K562 (cell line): Measurements from ENCODE around the gene CBY2. TPM values are rescaled to one million over a fixed set of nuclear protein-coding genes. Genes with fewer than 3 reads are reported as not detected.
A peak's percentile ranks its signal among the peaks of the same experiment; 100 is the strongest.

Experiments
- ARHGAP35 ChIP-seq: fragments of 450-650 bp; IDR thresholded peaks from 2 replicates; pipeline ENCODE4 v1.6.1; 2018; ENCODE audit not compliant: partially characterized antibody
- BDP1 ChIP-seq: IDR thresholded peaks from 3 replicates; pipeline ENCODE4 v1.6.1; 2011; ENCODE audit not compliant: insufficient read length, insufficient read depth
- C11orf30 ChIP-seq: fragments of 450-650 bp; IDR thresholded peaks from 2 replicates; pipeline ENCODE4 v1.6.1; 2016; ENCODE audit warnings: low read depth, mild to moderate bottlenecking
- CTBP1 ChIP-seq: fragments of 450-650 bp; IDR thresholded peaks from 2 replicates; pipeline ENCODE4 v1.6.1; 2016; ENCODE audit warnings: borderline replicate concordance
- E2F1 ChIP-seq: sonication (generic); formaldehyde crosslinking; IDR thresholded peaks from 2 replicates; pipeline ENCODE4 v1.8.1; 2023; ENCODE audit warnings: mild to moderate bottlenecking, missing genetic modification reagents, moderate library complexity
- GABPB2 ChIP-seq: fragments of 250-450 bp; sonication (Bioruptor Pico); conservative IDR thresholded peaks from 2 replicates; pipeline ENCODE4 v1.5.1; 2021; ENCODE audit warnings: mild to moderate bottlenecking
- JUND ChIP-seq, 2 experiments: IDR thresholded peaks; 2 replicates in 1 of 2; 3 replicates in 1 of 2; pipeline ENCODE4 v1.6.1; 2011; ENCODE audit warnings: borderline replicate concordance in 2 of 2, low read depth in 2 of 2, low read length in 2 of 2, improper control_type of control experiment in 1 of 2, missing biosample characterization in 1 of 2, missing genetic modification characterization in 1 of 2, missing genetic modification reagents in 1 of 2
- KLF10 ChIP-seq: fragments of 250-450 bp; sonication (Bioruptor Pico); IDR thresholded peaks from 2 replicates; pipeline ENCODE4 v1.6.1; 2021; ENCODE audit warnings: matching md5 sums
- KLF13 ChIP-seq: fragments of 450-650 bp; IDR thresholded peaks from 2 replicates; pipeline ENCODE4 v1.6.1; 2016; ENCODE audit warnings: missing genetic modification characterization, low read depth, mild to moderate bottlenecking, missing compliant biosample characterization, moderate library complexity, borderline replicate concordance
- MAFG ChIP-seq: fragments of 450-650 bp; conservative IDR thresholded peaks from 2 replicates; pipeline ENCODE4 v1.6.1; 2016; ENCODE audit warnings: missing genetic modification characterization, missing compliant biosample characterization
- NEUROD1 ChIP-seq: fragments of 150-350 bp; IDR thresholded peaks from 2 replicates; pipeline ENCODE4 v1.6.1; 2014; ENCODE audit warnings: borderline replicate concordance, low read length, low read depth; ENCODE audit not compliant: partially characterized antibody
- NKRF ChIP-seq: fragments of 450-650 bp; IDR thresholded peaks from 2 replicates; pipeline ENCODE4 v1.6.1; 2016; ENCODE audit warnings: borderline replicate concordance
- PHB2 ChIP-seq: fragments of 450-650 bp; IDR thresholded peaks from 2 replicates; pipeline ENCODE4 v1.6.1; 2017; ENCODE audit warnings: low read depth
- PHF8 ChIP-seq: fragments of 200-600 bp; sonication (generic); IDR thresholded peaks from 2 replicates; pipeline ENCODE4 v1.6.1; 2012; ENCODE audit warnings: mixed run types, mild to moderate bottlenecking, inconsistent platforms, low read length, moderate library complexity, borderline replicate concordance
- PML ChIP-seq: IDR thresholded peaks from 2 replicates; pipeline ENCODE4 v1.6.1; 2012; ENCODE audit warnings: low read length, inconsistent platforms
- TAF9B ChIP-seq: fragments of 450-650 bp; IDR thresholded peaks from 2 replicates; pipeline ENCODE4 v1.6.1; 2018; ENCODE audit warnings: mild to moderate bottlenecking; ENCODE audit not compliant: partially characterized antibody
- TRIM28 ChIP-seq: fragments of 450-650 bp; IDR thresholded peaks from 2 replicates; pipeline ENCODE4 v1.6.1; 2017
- XRCC5 ChIP-seq: fragments of 200-400 bp; formaldehyde crosslinking; IDR thresholded peaks from 2 replicates; pipeline ENCODE4 v1.6.1; 2017; ENCODE audit warnings: low read depth, mild to moderate bottlenecking, low read length
- polyA plus RNA-seq, 8 experiments: library from polyadenylated mRNA; depleted of rRNA in 4 of 8; stranded (reverse) in 5 of 8; unstranded in 3 of 8; fragments of >200 nt; fragmentation: Nextera tagmentation in 2 of 8; fragmentation: Illumina TruSeq in 1 of 8; extraction: Ambion mirVana in 2 of 8; extraction: Trizol in 1 of 8; gene quantifications; 2 replicates each; pipeline versions ENCODE4 v1.2.1 to v1.2.3, GENCODE V29; 2011 to 2014; ENCODE audit warnings: inconsistent platforms in 1 of 8, missing spikeins in 1 of 8
- total RNA-seq, 7 experiments: library from RNA; depleted of rRNA in 6 of 7; stranded (reverse); fragments of >200 nt in 6 of 7; fragmentation: Illumina TruSeq in 2 of 7; extraction: Trizol in 2 of 7; gene quantifications; 2 replicates each; pipeline versions ENCODE4 v1.2.1 to v1.2.3, GENCODE V29; 2011 to 2021; ENCODE audit warnings: low replicate concordance in 1 of 7
- TF ChIP-seq, protein P1 (sequence below): fragments of 450-650 bp; IDR thresholded peaks from 2 replicates; pipeline ENCODE4 v1.6.1; 2016
- TF ChIP-seq, protein P2 (sequence below), 2 experiments: IDR thresholded peaks in 1 of 2; conservative IDR thresholded peaks in 1 of 2; 2 replicates each; pipeline ENCODE4 v1.6.1; 2016; ENCODE audit warnings: low read depth in 2 of 2, mild to moderate bottlenecking in 1 of 2, missing compliant biosample characterization in 1 of 2, missing genetic modification characterization in 1 of 2, moderate library complexity in 1 of 2

CBY2 gene
- total and polyA plus RNA-seq, 9 of the 15 experiments (the other 6 are each of a cell fraction or from before 2014, with no cell fraction given): 0.09 TPM; not detected in 8

- TF ChIP-seq, protein P1, sequence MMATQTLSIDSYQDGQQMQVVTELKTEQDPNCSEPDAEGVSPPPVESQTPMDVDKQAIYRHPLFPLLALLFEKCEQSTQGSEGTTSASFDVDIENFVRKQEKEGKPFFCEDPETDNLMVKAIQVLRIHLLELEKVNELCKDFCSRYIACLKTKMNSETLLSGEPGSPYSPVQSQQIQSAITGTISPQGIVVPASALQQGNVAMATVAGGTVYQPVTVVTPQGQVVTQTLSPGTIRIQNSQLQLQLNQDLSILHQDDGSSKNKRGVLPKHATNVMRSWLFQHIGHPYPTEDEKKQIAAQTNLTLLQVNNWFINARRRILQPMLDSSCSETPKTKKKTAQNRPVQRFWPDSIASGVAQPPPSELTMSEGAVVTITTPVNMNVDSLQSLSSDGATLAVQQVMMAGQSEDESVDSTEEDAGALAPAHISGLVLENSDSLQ: peak; percentile 79
- TF ChIP-seq GABPB2 (CRISPR knock-in tag): no peak
- TF ChIP-seq TAF9B: no peak
- TF ChIP-seq E2F1 (CRISPR knock-in tag): no peak
- TF ChIP-seq PHB2: no peak
- TF ChIP-seq BDP1: no peak
- TF ChIP-seq PML: no peak
- no peak for TF ChIP-seq JUND (IDR thresholded peaks at IDR 0.05; ENCODE audit: borderline replicate concordance, low read depth, low read length)
- TF ChIP-seq JUND (tag; IDR thresholded peaks at IDR 0.05; ENCODE audit: borderline replicate concordance, low read depth, low read length): peak; percentile 15; the same call in 1 of the 3 replicates
- TF ChIP-seq TRIM28: no peak
- TF ChIP-seq KLF13 (tag): no peak
- no peak for TF ChIP-seq NKRF
- no peak for TF ChIP-seq ARHGAP35
- peak; percentile 45 for TF ChIP-seq MAFG (tag)
- no peak for TF ChIP-seq CTBP1
- TF ChIP-seq C11orf30: peak; percentile 18; the same call in 1 of the 2 replicates
- TF ChIP-seq KLF10 (CRISPR knock-in tag): no peak
- TF ChIP-seq PHF8: no peak
- no peak for TF ChIP-seq NEUROD1
- TF ChIP-seq XRCC5: no peak
- TF ChIP-seq, protein P2, sequence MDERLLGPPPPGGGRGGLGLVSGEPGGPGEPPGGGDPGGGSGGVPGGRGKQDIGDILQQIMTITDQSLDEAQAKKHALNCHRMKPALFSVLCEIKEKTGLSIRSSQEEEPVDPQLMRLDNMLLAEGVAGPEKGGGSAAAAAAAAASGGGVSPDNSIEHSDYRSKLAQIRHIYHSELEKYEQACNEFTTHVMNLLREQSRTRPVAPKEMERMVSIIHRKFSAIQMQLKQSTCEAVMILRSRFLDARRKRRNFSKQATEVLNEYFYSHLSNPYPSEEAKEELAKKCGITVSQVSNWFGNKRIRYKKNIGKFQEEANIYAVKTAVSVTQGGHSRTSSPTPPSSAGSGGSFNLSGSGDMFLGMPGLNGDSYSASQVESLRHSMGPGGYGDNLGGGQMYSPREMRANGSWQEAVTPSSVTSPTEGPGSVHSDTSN (CRISPR knock-in tag; IDR thresholded peaks at IDR 0.05; ENCODE audit: low read depth): no peak
- TF ChIP-seq, protein P2 (tag; conservative IDR thresholded peaks at IDR 0.05; ENCODE audit: low read depth): peak; percentile 95
Observed at GRCh38 chr13:45682494-45683008, 19.6 kb upstream of the CBY2 start (continued).
